Fibroblast of upper back skin (primary cell): ENCODE data around the gene PTPN22.

Source experiments
- DNase-seq: peaks from one replicate; pipeline ENCODE4 v3.0.0-alpha.2; 2013

PTPN22 gene

DNA sequence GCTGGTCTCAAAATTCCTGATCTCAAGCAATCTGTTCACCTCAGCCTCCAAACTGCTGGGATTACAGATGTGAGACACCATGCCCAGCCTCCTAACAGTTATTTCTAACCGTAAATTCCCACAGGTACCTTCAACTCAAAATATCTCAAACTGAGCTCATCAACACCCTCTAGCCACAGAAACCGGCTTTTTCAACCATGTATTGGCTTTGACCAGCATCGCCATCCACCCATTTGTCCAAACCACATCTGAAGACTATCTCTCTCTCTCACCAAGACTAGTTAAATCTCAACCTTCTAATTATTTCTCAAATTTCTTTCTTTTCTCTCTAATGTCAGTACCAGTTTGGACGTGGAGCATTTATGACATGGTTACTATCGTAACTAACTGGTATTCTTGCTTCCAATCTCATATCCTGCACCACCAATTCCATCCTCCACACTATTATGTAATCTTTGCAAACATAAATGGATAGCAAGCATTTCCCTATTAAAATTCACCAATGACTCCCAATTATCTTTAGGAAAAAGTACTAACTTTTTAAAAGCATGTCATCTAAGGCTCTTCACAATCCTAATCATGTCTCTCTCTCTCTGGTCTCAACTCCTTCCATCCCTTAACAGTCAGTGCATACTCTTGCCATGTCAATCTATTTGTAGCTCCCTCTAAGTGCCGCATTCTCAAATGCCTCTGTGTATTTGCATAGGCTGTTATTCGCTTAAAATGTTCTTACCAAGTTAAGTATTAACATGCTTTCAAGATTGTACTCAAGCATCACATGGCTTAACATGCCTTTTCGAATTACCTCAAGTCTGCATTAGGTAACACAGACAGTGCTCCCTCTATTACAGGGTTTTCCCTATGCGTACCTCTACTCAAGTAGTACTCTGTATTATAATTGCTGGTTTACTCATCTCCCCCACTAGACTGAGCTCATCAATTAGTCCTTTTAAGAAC, 77.4 kb downstream of the PTPN22 start:
- DNase-seq: no peak

DNA sequence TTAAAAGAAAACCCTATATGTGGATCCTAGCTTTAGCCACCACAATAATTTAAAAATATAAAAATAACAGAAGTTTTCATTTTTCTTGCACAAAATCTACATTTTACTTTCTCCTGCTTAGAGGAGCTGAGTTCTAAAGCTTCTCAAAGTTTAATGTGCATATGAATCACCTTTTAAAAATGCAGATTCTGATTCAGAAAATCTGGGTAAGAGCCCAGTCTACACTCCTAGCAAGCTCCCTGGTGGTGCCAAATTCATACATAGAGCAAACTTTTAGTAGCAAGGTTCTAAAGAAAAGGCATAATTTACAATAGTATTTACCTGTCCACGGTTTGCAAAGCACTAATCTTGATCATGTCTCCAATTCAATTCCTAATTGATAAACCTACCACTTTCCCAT, 78.5 kb downstream of the PTPN22 start:
- DNase-seq: peak; percentile 65

- DNase-seq: no peak
These were observed 79.0 kb downstream of the PTPN22 start for GRCh38 chr1:113792471-113792870.

GRCh38 chr1:113788802-113789201, 82.7 kb downstream of the PTPN22 start:
- DNase-seq: no peak

DNA sequence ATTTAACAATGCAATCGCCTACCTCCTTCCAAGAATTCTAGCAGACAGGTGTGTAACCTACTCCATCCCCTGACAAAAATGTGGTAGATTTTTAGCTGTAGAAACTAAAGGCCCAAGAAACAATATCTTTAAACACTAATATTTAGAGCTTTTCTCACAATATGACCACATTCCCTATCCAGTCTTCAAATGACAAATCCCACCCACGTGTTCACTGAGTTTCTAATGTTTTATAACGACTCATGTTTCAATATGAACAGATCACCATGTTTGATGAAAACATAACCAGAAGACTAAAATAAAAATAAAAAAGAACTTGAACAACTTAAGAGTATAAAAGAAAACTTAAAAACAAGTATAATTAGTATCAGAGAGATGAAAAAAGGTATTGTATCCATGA, 83.8 kb downstream of the PTPN22 start:
- no peak for DNase-seq

- no peak for DNase-seq
These were observed 85.4 kb downstream of the PTPN22 start for GRCh38 chr1:113786069-113786468.

DNA sequence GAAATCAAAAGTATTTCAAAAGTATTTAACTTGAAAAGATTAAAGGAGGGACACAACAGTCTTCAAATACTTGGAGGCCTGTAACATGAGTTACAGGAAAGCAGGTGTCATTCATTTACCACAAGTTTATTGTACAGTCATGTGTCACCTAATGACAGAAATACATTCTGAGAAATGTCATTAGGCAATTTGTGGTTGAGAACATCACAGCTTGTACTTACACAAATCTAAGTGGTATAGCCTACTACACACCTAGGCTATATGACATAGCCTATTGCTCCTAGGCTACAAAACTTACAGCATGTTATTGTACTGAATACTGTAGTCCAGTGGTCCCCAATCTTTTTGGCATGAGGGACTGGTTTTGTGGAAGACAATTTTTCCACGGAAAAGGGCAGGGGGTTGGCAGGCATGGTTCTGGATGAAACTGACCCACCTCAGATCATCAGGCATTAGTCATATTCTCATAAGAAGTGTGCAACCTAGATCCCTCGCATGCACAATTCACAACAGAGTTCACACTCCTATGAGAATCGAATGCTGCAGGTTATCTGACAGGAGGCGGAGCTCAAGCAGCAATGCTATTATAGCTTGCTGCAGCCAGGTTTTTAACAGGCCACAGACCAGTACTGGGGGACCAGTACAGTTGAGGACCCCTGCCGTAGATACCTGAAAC, 87.3 kb downstream of the PTPN22 start:
- DNase-seq: peak; percentile 42

DNA sequence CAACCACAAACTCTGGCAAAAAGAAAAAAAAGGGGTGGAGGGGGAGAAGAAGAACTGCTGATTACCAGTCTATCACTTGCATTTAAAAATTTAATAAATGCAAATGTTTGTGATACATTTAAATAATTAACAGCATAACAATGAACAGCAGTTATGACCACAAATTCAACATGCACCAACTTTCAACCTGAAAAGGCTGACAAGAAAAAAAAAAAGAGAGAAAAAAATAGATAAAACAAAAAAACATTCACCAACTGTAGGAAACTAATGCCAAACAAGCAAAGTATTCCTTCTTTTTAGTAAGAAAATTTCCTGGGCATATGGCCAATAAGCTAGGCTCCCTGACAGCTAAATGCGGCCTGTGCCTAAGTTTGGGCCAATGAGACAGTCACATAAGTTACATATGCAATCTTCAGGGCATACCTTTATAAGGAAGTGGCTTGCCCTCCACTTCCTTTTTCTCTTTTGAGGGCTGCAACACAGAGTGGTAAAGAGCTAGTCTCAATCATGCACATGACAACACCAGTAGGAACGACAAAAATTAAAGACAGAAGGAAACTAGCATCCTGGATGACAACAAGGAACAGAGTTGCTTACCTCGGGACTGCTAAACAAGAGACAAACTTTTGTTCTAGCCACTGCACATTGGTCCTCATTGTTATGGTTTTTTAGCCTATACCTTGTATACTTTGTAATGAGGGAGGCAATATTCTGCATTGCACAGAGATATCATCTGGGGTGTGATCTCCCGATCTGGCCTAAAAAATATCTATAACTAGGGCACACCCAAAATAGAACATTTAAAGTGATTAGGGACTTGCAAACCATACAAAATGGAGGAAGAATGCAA, 88.0 kb downstream of the PTPN22 start:
- DNase-seq: peak; percentile 57

DNA sequence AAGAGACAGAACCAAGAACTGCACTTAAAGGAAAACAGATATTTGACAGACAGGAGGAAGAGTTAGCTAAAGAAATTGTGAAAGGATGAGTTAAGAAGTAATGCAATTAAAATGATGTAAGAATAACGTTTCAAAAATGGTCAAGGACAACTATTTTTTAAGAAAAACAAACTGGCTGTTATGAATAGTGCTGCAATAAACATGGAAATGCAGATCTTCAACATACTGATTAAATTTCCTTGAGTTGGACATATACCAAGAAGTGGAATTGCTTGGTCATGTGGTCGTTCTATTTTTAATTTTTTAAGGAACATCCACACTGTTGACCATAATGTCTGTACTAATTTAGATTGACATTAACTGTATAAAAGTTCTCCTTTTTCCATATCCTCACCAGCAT, 89.1 kb downstream of the PTPN22 start:
- DNase-seq: no peak

DNA sequence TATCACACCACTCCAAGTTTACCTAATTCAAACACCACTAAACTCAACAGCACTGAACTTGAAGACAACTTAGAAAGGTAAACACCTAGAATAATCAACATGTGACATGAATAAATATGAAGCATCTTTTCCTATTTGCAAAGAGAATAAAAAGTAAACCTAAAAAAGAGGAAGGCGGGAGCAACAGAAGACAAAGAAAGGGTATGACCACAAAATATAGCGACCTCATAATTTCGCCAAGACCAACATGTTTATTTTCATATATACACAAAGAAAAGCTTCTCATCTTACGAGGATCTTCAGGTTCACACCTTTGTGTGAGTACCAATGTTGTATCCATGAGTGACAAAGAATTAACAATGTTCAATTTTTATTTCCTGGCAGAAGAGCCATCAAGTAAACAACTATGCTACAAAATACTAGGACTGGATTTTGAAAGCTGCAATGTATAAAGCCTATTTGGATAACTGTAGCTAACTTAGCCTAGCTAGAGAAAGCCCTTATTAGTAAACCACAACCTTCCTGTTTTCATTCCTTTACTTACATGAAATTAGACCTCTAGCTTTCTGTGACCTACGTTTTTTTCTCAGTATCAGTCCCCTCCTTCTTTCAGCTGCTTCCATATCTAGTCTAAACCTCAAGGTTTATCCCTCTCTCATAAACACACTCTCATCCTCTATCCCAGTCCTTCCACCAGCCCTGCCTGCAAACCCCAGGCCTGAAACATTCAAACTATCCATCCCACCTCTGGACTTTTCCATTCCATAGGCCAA, 91.0 kb downstream of the PTPN22 start:
- DNase-seq: no peak

GRCh38 chr1:113779542-113779941, 92.0 kb downstream of the PTPN22 start:
- DNase-seq: no peak

- DNase-seq: no peak
These were observed 94.0 kb downstream of the PTPN22 start for GRCh38 chr1:113777561-113777960.

GRCh38 chr1:113770031-113770430, 101.5 kb downstream of the PTPN22 start:
- no peak for DNase-seq

- DNase-seq: no peak
These were observed 101.9 kb downstream of the PTPN22 start for GRCh38 chr1:113769601-113769970.

GRCh38 chr1:113768916-113769600, 102.5 kb downstream of the PTPN22 start:
- no peak for DNase-seq

GRCh38 chr1:113765306-113766230, 105.9 kb downstream of the PTPN22 start:
- DNase-seq: peak; percentile 28
